Measurements from ENCODE around the gene TNFAIP1. TPM values are rescaled to one million over a fixed set of nuclear protein-coding genes. Genes with fewer than 3 reads are reported as not detected.

The TNFAIP1 gene
- total RNA-seq, 6 experiments from 2014 or later: 73.8 to 89.7 (median 85.2) TPM

GRCh38 chr17:28315846-28316705, 19.5 kb upstream of the TNFAIP1 start:
- H3K4me1 Mint-ChIP-seq (ENCODE audit: low read depth): peaks cover 26% of the 10 kb centered on the region
- no peak for TF ChIP-seq CTCF (IDR thresholded peaks at IDR 0.05)
- no peaks in the 10 kb centered on the region for H3K9me3 Mint-ChIP-seq
- no peak for DNase-seq
- peaks cover 6% of the 10 kb centered on the region for H3K27me3 Mint-ChIP-seq (ENCODE audit: insufficient read depth)
- peaks cover 5% of the 10 kb centered on the region; the same call in 1 of the 2 replicates for H3K36me3 Mint-ChIP-seq (ENCODE audit: low read depth)
- no peak overlapping the region for H3K4me3 Mint-ChIP-seq
- no peak overlapping the region for H3K27ac Mint-ChIP-seq

GRCh38 chr17:28317099-28317965, 18.2 kb upstream of the TNFAIP1 start:
- DNase-seq: no peak
- Mint-ChIP-seq H3K27ac (peak overlapping the region; percentile 42; the same call in 1 of the 2 replicates), H3K4me1 (ENCODE audit: low read depth) (peaks cover 26% of the 10 kb centered on the region), H3K36me3 (ENCODE audit: low read depth) (peaks cover 5% of the 10 kb centered on the region; the same call in 1 of the 2 replicates), H3K27me3 (ENCODE audit: insufficient read depth) (peaks cover 6% of the 10 kb centered on the region), H3K9me3 (no peaks in the 10 kb centered on the region), H3K4me3 (peak overlapping the region; percentile 92; the same call in 1 of the 2 replicates)
- no peak for TF ChIP-seq CTCF (IDR thresholded peaks at IDR 0.05)

GRCh38 chr17:28317966-28318758, 17.4 kb upstream of the TNFAIP1 start:
- H3K27ac Mint-ChIP-seq: peak overlapping the region; percentile 42
- no peak for TF ChIP-seq CTCF (IDR thresholded peaks at IDR 0.05)
- H3K4me3 Mint-ChIP-seq: peak overlapping the region; percentile 92
- DNase-seq: no peak
- H3K9me3 Mint-ChIP-seq: no peaks in the 10 kb centered on the region
- peaks cover 6% of the 10 kb centered on the region for H3K27me3 Mint-ChIP-seq (ENCODE audit: insufficient read depth)
- H3K36me3 Mint-ChIP-seq (ENCODE audit: low read depth): peaks cover 5% of the 10 kb centered on the region; the same call in 1 of the 2 replicates
- H3K4me1 Mint-ChIP-seq (ENCODE audit: low read depth): peaks cover 26% of the 10 kb centered on the region

GRCh38 chr17:28318759-28319597, 16.6 kb upstream of the TNFAIP1 start, which contains the start of gene TMEM97:
TSS of gene TMEM97 (plus strand) at chr17:28319200. CDS start at chr17:28319240, 40 bp downstream.
- Mint-ChIP-seq H3K36me3 (ENCODE audit: low read depth) (peaks cover 5% of the 10 kb centered on the region; the same call in 1 of the 2 replicates), H3K9me3 (no peaks in the 10 kb centered on the region), H3K4me1 (ENCODE audit: low read depth) (peaks cover 26% of the 10 kb centered on the region), H3K27me3 (ENCODE audit: insufficient read depth) (peaks cover 3% of the 10 kb centered on the region), H3K27ac (peak within 1 kb of the TSS; percentile 73), H3K4me3 (peak within 1 kb of the TSS; percentile 92)
- DNase-seq: peak; percentile 97
- TF ChIP-seq CTCF (IDR thresholded peaks at IDR 0.05): peak; percentile 56
